Fibroblast of the conjunctiva (primary cell): Measurements from ENCODE around the gene TMEM154.

Experiments used
- DNase-seq: peaks from one replicate; pipeline ENCODE4 v3.0.0-alpha.2; 2010; ENCODE audit warnings: low read depth

The TMEM154 gene, protein sequence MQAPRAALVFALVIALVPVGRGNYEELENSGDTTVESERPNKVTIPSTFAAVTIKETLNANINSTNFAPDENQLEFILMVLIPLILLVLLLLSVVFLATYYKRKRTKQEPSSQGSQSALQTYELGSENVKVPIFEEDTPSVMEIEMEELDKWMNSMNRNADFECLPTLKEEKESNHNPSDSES

DNA sequence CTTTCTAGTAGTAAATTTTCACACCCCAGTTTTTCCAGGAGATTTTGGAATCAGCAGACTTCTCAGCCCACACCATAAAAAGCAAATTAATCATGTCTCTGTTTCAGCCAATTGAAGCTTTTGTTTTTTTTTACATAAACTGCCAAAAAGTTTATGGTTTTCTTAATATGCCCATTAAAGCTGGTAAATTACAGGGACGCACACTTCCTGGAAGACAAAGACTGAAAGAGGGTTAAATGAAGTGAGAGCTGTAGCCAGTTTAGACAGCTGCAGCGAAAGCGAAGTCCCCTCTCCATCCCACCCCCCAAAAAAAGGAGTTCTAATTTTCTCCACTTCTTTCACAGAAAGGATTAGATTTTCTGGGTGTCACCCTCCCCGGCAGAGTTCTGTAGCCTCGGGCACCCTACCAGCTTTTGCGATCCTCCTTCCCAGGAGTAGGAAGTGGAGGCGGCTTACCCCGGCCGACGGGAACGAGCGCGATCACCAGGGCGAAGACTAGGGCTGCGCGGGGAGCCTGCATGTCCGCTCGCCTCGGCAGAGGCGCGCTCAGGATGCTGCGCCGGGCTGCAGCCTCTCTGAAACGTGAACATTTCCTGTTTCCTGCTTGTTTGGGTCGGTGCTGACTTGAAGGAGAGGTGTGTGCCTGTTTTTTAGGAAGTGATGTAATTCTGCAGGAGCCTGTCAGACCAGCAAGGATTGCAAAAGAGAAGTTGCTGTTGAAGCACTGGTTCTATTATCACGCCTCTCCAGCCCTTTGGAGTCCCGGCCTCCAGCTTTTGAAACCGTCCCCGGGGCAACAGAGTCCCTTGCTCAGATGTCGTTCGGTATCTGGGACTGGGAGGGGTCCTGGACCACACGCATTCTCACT is at the start of gene TMEM154:
Gene TMEM154 (minus strand): TSS at position 584 of the 868 bp plus-strand sequence. CDS start 64 bp downstream, at position 520.
- DNase-seq = peak; percentile 28

DNA sequence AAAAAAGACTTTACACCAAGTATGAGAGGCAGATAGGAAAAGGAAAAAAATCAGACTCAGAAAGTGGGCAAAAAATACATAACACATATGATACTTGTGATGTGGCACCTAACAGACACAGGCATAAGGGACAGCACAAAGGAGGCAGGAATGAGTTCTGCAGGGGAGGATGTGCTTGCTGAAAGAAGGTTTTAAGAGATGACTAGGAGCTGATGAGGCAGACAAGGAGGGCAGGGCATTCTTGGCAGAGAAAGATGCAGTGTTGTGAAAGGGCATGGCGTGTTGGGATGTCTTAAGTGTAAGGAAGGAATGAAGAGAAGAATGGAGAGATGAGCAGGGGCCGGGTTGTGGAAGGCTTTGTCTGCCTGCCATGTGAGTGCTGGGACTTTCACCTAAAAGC is 49.7 kb upstream of the TMEM154 start:
- no peak for DNase-seq

DNA sequence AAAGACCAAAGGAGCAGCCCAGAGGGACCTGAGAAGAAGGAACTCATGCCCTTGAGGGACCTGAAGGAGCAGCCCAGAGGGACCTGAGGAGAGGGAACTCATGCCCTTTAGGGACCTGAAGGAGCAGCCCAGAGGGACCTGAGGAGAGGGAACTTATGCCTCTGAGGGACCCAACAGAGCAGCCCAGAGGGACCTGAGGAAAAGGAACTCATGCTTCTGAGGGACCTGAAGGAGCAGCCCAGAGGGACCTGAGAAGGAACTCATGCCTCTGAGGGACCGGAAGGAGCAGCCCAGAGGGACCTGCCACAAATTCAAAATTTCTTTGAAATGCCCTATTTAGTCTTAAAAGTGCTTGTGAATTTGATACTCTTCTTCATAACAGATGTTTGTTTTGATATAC is 48.5 kb upstream of the TMEM154 start:
- DNase-seq = no peak

DNA sequence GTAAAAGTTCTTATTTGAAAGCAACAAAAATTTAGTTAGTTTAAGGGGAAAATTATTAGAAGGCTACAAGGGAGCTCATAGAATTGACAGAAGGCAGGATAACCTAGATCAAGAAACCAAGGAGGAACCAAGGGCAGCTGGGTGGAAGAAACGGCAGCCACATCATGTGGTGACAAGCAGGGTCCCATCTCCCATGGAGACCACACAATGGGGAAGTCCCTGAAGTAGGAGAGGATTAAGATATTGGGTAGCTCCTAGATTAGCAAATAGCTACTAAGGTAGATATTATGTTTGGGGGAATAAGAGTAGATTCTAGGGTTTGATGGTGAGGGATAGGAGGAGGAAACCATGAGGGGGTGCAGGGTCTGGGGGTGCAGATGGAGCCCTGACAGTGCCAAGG is 48.0 kb upstream of the TMEM154 start:
- no peak for DNase-seq

DNA sequence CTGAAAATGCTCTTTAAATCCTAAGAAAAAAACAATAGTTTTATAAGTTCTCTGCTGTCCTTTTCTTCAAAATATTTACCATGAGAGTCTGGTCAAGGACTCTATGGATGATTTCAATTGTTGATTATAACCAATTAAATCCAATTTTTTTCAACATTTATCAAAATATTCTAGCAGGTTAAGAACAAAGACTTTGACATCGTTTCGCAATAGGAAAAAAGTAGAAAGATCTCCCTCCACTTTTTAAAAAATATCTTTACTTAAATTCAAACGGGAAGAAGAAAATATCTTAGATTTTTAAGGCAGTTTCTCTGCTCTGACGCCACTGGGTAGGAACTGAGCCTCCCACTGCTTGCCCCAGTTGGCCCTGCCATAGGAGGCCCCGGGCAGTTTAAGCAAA is 44.7 kb upstream of the TMEM154 start:
- DNase-seq = no peak

DNA sequence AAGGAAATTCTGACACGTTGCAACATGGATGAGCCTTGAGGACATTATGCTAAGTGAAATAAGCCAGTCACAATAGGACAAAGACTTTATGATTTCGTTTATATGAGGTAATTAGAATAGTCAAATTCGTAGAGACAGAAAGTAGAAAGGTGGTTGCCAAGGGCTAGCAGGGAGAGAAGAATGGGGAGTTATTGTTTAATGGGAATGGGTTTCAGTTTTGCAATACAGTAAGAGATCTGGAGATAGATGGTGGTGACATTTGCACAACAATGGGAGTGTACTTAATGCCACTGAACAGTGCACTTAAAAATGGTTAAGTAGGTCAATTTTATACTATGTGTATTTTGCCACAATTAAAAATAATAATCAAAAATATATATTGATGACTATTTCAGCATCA is 43.4 kb upstream of the TMEM154 start:
- no peak for DNase-seq

DNA sequence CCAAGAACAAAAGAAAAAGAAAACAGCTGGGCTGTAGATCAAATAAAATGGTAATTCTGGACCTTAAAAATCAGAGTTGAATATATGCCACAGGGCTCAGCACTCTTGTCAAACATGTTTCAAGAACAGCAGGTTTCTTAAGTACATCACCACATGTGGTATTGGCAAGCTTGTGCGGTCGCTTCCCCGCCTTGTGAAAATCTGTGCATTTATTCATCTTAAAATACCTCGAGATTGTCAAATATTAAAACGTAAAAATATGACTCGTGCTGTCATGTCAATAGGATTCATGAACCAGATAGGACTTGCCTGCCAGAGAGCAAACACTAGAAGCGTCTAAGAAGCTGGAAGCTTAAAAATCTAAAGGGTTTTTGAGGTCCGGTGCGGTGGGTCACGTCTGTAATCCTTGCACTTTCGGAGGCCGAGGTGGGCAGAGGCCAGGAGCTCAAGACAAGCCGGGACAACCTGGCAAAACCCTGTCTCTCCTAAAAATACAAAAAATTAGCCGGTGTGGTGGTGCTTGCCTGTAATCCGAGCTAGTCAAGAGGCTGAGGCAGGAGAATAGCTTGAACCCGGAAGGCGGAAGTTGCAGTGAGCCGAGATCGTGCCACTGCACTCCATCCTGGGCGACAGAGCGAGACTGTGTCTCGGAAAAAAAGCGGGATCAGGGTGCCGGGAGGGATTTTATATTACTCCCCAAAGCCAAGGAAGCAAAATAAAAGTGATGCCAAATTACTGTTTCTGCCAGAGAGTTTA is 40.2 kb upstream of the TMEM154 start:
- no peak for DNase-seq

DNA sequence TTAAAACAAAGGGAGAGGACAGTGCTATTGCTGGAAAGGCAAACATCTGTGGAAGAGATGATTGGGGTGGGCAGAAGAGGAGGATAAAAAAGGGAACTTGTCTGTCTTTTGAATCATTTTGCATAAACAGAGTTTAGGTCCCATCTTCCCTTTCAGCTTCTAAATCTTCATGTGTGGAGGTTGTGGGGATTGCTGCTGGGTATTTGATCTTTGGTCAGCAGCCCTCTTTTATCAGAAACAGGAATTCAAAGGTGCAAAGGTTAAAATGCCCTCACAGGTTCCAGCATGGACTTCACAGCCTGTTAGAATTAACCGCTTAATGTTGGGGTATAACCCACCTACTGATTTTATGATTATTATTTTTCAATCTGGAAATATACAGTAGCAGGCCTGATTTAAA is 39.5 kb upstream of the TMEM154 start:
- no peak for DNase-seq

DNA sequence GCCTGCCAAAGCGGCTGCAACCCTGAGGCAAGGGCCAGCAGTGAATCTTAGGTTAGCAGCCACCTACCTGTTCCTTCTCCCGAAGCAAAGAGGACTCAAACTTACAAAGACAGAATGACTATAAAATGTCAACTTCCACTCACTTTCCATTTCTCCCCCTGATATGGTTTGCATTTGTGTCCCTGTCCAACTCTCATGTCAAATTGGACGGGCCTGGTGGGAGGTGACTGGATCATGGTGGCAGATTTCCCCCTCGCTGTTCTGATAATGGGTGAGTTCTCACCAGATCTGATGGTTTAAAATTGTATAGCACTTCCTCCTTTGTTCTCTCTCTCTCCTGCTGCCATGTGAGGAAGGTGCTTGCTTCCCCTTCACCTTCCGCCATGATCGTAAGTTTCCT is 35.3 kb upstream of the TMEM154 start:
- no peak for DNase-seq

DNA sequence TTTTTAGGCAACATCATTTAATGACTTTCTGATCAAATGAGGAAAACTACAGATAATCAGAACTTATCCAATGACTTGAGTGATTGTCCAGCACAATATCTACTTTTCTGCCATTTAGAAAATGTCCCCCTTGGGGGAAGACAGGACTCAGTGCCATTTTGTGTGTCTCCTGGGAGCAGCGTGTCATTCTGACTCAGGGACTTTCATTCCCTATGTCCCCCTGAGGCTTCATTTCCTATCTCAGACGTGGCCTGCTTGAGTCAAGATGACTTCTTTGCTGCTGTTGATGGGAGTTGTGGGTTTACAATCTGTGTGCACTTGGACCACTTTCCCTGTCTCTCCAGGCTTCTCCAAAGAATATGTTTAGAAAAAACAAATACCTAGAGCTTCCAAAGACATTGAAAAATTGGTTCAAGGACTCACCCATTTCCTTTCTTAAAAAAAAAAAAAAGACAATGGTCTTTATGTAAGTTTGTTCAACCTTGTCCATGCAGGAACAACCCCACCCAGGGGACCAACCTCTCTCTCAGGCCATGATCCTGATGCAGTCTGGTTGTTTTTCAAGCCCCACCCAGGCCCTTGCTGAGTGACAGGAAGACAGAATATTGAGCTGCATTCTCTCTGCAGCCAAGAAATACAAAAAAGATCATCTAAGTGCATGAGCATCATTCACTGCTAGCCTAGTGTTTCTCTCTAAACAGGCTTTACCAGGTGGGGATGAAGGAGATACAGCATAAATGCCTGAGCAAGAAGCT is 34.3 kb upstream of the TMEM154 start:
- no peak for DNase-seq

DNA sequence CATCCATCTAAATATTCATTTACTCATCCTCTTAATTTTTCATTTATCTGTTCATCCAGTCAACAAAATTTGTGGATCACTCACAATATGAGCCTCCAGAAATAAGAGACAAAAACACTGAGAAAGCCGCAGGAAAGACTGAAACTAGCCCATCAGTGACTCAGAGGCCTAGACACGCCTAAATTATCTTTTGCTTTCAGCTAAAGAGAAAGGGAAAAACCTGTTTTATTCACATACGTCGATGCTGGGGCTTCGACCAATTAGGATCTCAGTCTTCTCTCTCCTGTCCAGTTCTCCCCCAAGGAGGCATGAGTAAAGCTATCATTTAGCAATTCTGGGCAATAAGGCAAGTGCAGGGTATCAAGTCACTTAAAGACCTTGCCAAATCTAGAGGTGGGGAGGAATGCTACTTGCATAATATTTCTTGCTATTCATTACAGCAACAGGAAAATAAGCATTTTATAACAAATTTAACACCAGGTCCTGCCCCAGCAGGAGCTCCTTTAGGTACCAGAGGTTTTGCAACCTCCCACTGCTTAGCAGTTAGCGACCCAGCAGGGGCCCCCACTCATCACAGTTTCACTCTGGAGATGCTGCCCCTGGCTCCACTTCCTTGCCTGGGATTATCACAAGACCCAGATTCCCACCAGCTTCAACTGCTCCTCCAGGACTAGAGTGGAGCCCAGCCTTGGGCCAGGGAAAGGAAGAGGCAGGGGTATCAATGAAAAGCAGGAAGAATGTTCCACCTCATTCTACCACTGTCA is 30.1 kb upstream of the TMEM154 start:
- DNase-seq = no peak

DNA sequence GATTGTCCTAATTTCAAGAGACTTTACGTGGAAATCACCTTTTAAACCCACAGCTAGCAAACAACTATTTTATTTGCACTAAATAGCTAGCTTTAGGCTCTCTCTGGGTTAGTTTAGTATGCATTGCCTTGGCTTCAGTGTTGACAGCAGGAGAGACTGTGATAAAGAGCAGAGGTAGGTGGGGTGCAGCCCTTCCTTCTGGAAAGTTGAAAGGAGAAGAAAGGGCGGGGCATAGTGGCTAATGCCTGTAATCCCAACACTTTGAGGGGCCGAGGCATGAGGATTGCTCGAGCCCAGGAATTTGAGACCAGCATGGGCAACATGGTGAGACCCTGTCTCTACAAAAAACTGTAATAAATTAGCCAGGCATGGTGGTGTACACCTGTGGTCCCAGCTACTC is 29.0 kb upstream of the TMEM154 start:
- no peak for DNase-seq

DNA sequence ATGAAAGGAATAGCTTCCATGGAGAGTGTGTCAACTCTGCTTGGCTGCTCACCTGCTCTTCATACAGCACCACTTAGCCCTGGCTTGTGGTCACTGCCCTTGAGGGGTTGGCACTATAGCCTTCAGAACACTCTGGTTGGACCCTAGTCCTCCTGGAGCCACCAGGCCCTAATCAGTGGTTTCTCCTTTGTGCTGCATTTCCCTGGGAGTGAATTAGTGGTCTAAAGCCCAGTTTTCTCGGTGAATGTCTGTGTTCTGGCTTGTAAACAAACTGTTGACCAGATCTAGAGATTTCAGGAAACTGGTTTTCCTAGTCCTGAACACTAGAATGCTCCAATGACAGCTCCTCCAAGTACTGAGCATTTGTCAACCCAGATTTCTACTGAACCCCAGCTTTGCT is 28.6 kb upstream of the TMEM154 start:
- DNase-seq = no peak

DNA sequence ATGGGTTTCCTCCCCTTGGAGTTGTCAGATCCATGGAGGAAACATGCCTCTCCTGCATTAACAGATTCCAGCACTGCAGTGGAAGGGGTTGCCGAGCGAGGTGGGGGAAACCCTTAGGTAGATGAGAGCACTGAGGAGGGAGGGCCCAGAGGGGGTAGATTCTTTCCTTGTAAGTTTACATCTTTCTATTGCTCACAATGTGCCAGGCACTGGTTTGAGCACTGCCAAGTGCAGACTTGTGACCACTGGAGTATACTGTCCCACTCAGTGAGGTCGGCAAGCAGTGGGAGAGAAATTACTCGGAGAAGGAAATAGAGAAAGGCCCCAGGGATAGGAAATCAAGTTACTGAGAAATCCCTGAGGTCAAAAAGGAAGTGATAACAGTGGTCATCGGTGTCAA is 27.8 kb upstream of the TMEM154 start:
- no peak for DNase-seq

DNA sequence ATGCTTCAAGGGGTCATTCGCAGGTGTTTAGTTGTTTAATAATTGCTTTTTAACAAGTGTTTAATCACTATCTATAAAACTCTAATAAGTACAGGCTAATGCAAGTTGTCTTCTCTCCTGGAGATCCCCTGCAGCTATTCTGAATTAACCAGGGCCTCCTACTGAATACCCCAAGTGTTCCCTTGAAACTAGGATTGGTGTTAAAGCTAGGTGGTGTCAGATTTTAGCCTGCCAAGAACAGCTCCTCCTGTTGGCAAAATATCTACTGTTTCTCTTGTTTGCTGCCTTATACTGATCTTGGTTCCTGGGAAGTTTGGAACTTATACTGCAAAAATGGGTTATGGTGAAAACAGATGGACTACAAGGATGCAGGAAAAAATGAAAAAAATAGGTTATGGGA is 26.1 kb upstream of the TMEM154 start:
- no peak for DNase-seq

DNA sequence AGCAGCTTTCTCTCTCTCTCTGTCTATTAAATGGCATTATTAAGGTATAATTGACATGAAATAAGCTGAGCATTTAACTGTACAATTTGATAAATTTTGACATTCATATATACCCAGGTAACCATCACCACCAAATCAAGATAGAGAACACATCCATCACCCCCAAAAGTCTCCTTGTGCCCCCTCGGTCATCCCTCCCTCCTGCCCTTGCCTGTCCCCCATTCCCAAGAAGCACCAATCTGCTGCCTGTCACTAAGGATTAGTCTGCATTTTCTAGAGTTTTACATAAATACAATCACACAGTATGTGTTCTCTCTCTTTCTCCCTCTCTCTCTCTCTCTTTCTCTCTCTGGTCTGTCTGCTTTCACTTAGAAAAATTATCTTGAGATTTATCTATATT is 25.0 kb upstream of the TMEM154 start:
- DNase-seq = no peak

DNA sequence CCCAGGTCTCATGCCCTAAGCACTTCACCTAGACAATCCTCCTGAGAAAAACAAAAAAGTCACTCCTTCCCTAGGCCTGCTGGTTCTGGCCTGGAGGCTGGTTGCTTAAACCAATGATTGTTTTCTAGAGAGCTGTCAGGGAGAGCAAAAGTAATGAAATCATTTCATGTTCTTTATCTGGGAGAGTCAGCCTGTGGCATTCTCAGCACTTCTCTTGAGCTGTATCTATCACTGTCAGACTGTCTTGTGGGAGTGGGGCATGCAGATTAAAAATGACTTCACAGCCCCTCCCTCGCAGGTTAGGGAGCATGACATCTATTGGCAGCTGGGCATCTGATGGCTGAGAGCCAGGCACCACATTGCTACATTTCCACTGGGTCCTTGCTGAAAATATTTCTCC is 20.4 kb upstream of the TMEM154 start:
- DNase-seq = no peak

DNA sequence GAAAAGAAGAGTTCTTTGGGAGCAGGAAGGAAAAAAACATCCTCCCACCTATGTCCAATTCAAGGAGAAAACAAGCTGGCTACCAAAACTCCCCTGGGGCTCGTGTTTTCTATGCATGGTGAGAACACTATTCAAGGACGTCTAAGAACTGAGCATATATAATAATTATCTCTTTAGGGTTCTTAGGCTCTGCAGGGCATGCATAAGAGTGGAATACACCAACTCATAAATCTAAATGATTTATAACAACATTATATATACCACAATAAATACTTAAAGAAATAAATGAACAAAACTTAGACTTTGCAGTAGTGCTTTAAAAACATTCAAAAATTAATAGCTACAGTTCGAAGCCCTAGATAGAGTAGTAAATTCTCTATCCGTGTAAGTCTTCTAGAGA is 19.5 kb upstream of the TMEM154 start:
- DNase-seq = no peak

DNA sequence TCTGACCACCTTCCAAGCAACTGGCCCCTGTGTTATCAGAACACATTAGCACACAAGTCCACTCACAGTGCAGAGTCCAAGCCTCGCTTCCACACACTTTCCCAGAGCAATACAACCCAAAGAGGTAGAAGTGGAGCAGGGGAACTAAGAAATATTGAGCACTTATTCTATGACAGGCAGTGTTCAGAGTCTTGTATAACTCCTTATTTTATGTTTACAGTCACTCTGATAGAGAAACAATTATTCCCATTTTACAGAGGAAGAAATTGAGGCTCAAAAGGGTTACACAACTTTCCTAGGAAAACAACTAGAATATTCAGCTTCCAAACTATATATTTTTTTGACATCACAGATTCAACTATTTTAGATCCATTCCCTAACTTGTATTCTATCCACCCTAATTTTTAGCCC is 18.3 kb upstream of the TMEM154 start:
- DNase-seq = no peak

DNA sequence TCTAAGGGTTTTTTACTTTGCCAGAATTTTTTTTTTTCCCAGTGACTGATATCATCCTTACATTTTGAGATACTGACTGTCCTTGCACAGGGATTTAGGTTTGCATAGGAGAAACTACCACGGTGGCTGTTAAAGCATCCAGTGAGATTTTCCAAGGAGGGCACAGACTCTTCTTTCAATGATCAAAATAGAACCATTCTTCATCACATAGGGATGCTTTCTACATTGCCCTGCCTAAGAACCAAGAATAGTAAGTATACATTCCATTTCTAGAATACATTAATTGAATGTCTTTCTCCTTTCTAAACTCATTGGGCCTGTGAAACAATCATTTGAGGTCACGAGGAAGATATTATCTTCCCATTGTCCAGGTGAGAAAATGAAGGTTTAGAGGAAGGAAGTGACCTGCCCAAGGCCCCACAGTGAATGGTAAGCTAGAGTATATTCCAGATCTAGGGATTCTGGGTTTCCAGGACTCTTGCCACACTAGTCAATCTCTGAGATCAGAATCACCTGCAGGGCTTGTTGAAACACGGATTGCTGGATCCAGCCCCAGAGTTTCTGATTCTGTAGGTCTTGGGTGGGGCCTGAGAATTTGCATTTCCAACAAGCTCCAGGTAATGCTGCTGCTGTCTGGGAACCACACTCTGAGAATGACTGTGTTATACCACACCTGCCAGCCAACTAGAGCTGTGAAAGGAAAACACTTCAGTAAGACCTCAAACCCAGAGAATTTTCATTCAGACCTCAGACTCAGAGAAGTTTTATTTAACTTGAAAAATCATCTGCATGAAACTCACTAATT is 17.7 kb upstream of the TMEM154 start:
- DNase-seq = no peak

DNA sequence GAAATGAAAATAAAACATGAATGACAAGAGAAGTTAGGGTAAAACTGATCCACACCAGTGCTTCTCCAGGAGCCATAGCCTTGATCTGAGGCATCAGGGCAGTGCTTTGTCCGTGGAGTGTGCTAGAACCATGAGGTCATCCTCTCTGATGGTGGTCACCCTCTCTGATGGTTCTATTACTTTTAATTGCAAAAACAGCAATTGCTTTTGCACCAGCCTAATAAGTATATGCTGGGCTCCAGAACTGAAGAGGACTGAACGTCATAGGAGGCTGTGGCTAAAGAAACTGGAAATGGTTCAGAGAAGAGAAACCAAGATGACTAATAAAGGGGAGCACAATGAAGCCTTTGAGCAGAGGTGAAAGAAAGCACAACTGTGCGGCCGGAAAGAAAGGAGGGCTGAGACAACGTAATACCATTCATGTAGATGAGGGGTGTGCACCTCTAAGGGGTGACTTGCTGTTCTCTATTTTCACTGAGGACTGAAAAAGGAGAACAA is 17.0 kb upstream of the TMEM154 start:
- no peak for DNase-seq
